Measurements from ENCODE around the gene METTL24. TPM values are rescaled to one million over a fixed set of nuclear protein-coding genes. Genes with fewer than 3 reads are reported as not detected.

METTL24 gene
- total and polyA plus RNA-seq, 2 of the 8 experiments (the other 6 are each of a cell fraction or from before 2014, with no cell fraction given), result 0.30 to 0.39 TPM

- Histone ChIP-seq H4K91ac (replicated peaks; ENCODE audit: insufficient read length, low read length) (no peak overlapping the region), H3K27me3 (replicated peaks in 1 of 4; ENCODE audit: control insufficient read depth in 3 of 4, extremely low read depth in 1 of 4, insufficient read depth in 3 of 4, low read length in 3 of 4) (peaks cover 0 to 1% (median 0%) of the 10 kb centered on the region in 4 experiments; a peak in 1 of 7 replicates), H3K36me3 (ENCODE audit: control insufficient read depth in 2 of 4, insufficient read depth in 4 of 4, low read length in 3 of 4) (peaks cover 4 to 57% (median 20%) of the 10 kb centered on the region in 4 experiments; a peak in 7 of 8 replicates), H3K23ac (ENCODE audit: insufficient read length) (no peak overlapping the region), H3K27ac (ENCODE audit: low read depth, low read length) (no peak overlapping the region), H3K18ac (ENCODE audit: extremely low read depth, low read length) (no peak overlapping the region), H4K20me1 (replicated peaks in 1 of 2; ENCODE audit: control insufficient read depth in 1 of 2, insufficient read depth in 2 of 2, low read length in 2 of 2) (no peaks in the 10 kb centered on the region), H2AK5ac (ENCODE audit: low read depth, low read length) (no peak overlapping the region), H3K79me2 (ENCODE audit: control insufficient read depth in 1 of 2, insufficient read depth in 2 of 2, low read length in 2 of 2) (no peaks in the 10 kb centered on the region), H3K9ac (replicated peaks in 1 of 4; ENCODE audit: extremely low read depth in 1 of 4, low read depth in 3 of 4, low read length in 3 of 4) (no peak overlapping the region), H3K4me3 (ENCODE audit: extremely low read depth in 1 of 4, insufficient read depth in 2 of 4, low read depth in 3 of 4, low read length in 4 of 4) (no peak overlapping the region), H3K4me1 (replicated peaks in 1 of 4; ENCODE audit: control insufficient read depth in 3 of 4, insufficient read depth in 4 of 4, low read length in 3 of 4) (no peaks in the 10 kb centered on the region), H3K23me2 (ENCODE audit: low read depth, low read length) (no peaks in the 10 kb centered on the region), H3K14ac (ENCODE audit: insufficient read length) (no peak overlapping the region), H3K79me1 (ENCODE audit: low read depth, low read length) (no peaks in the 10 kb centered on the region), H3K9me3 (ENCODE audit: insufficient read depth in 2 of 2, low read depth in 1 of 2, low read length in 1 of 2) (no peaks in the 10 kb centered on the region), H2BK20ac (ENCODE audit: low read length) (no peak overlapping the region), H3K56ac (replicated peaks; ENCODE audit: insufficient read length, low read depth, low read length) (no peak overlapping the region), H4K8ac (ENCODE audit: extremely low read depth, insufficient read depth, low read length) (no peak overlapping the region), H3K4ac (replicated peaks; ENCODE audit: insufficient read length, low read depth, low read length) (no peak overlapping the region), H2BK15ac (ENCODE audit: low read length) (no peak overlapping the region), H2BK12ac (ENCODE audit: low read depth, low read length) (no peak overlapping the region), H3K4me2 (ENCODE audit: insufficient read depth in 1 of 2, low read depth in 2 of 2, low read length in 2 of 2) (no peak overlapping the region), H2AFZ (ENCODE audit: low read length) (no peak overlapping the region), H4K5ac (ENCODE audit: insufficient read length, low read depth, low read length) (no peak overlapping the region), H2BK5ac (ENCODE audit: low read depth, low read length) (no peak overlapping the region), H2BK120ac (replicated peaks; ENCODE audit: low read depth, low read length) (no peak overlapping the region)
- WGBS, 2 experiments (ENCODE audit: extremely low coverage in 1 of 2, insufficient coverage in 1 of 2, insufficient read length in 1 of 2, insufficient replicate concordance in 2 of 2, low coverage in 1 of 2, low lambda C conversion rate in 2 of 2, missing lambda C conversion rate in 1 of 2), result 92% methylated on average over 1 of the region's 1 CpG; no CpG with 5 or more reads in 1 of the 2 experiments
- FAIRE-seq, result no peak
- ChIA-PET POLR2A (ENCODE audit: partially characterized antibody) (no interaction called here), CTCF (ENCODE audit: partially characterized antibody) (interaction anchor here (2.0 kb wide), 1 partner anchor 172 kb away, joined by 4 read pairs; no protein-coding TSS in a partner anchor)
- DNase-seq (ENCODE audit: low read depth in 1 of 2, low spot score in 2 of 2), result no peak
- TF ChIP-seq ZNF274 (IDR thresholded peaks at IDR 0.05; ENCODE audit: borderline replicate concordance, extremely low read depth, low read length), result no peak
- TF ChIP-seq RFX5 (IDR thresholded peaks at IDR 0.05; ENCODE audit: borderline replicate concordance, low read depth, low read length), result no peak
- no peak for TF ChIP-seq HDAC2 (IDR thresholded peaks at IDR 0.05; ENCODE audit: borderline replicate concordance in 1 of 2, low read depth in 2 of 2, low read length in 2 of 2)
- TF ChIP-seq SIN3A (conservative IDR thresholded peaks at IDR 0.05 in 1 of 2, IDR thresholded peaks at IDR 0.05 in 1 of 2; ENCODE audit: low read depth in 1 of 2, low read length in 2 of 2), result no peak
- no peak for TF ChIP-seq MAX (IDR thresholded peaks at IDR 0.05)
- TF ChIP-seq RXRA (IDR thresholded peaks at IDR 0.05; ENCODE audit: insufficient read depth, low read depth, low read length), result no peak
- TF ChIP-seq SP2 (IDR thresholded peaks at IDR 0.05; ENCODE audit: low read length), result no peak
- no peak for TF ChIP-seq CEBPB (IDR thresholded peaks at IDR 0.05; ENCODE audit: low read depth, low read length)
- no peak for TF ChIP-seq CREB1 (IDR thresholded peaks at IDR 0.05)
- TF ChIP-seq FOSL1 (IDR thresholded peaks at IDR 0.05; ENCODE audit: insufficient read depth, low read depth, low read length), result no peak
- TF ChIP-seq RNF2 (IDR thresholded peaks at IDR 0.05; ENCODE audit: borderline replicate concordance, low read depth, low read length, missing control alignments, poor library complexity, severe bottlenecking), result no peak
- no peak for TF ChIP-seq RBBP5 (IDR thresholded peaks at IDR 0.05; ENCODE audit: borderline replicate concordance, low read depth, low read length)
- no peak for TF ChIP-seq NRF1 (IDR thresholded peaks at IDR 0.05; ENCODE audit: low read depth, low read length)
- TF ChIP-seq YY1 (IDR thresholded peaks at IDR 0.05; ENCODE audit: low read depth, low read length), result no peak
Observed at GRCh38 chr6:110211753-110212152, 146.4 kb downstream of the METTL24 start.
